GM18505 (cell line): ENCODE data around the gene BRD7.

Source experiments
- ATAC-seq: cut with Tn5 transposase; IDR thresholded peaks from one replicate; pipeline ENCODE4 v1.9.1; 2021; ENCODE audit not compliant: unreplicated experiment
- POLR2A ChIP-seq: IDR thresholded peaks from 4 replicates; pipeline ENCODE4 v1.6.1; 2011; ENCODE audit warnings: borderline replicate concordance; ENCODE audit not compliant: insufficient read depth, insufficient read length; ENCODE audit errors: extremely low read depth

The BRD7 gene

DNA sequence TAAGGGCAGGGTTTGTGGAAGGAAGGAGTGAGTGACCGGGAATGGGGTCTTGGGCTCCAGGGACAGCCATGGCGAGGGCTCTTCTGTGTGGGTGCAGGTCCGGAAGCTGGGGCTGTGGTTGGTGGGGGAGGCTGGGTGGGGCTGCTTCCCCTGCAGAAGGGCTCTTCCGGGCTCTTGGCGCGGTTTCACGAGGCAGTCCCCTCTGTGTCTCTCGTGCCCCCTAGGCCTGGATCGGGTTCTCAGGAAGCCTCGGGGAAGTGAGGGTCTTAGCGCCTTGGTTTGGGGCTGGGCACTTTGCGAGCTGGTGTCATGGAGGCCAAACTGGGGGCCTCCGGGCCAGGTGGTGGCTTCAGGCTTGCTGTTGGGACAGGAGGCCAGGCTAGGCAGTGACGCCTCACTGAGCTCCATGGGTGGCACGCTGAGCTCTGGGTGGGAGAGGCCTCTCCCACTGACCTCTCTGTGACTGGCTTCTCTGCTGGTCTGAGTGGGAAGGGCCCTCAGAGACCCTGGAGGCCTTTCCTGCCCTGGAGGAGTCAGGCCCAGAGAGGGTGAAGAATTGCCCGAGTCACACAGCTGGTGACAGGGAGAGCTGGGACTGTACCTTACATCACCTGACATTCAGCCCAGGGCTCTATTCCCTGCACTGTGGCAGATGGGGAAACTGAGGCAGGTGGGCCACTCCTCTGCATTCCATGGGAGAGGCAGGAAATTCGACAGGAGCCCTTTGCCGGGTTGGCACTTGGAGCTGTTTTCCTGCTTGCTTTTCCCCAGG is 94.3 kb downstream of the BRD7 start:
- ATAC-seq: peak; percentile 37

GRCh38 chr16:50273888-50274325 is 94.9 kb downstream of the BRD7 start:
- peak; percentile 69 for ATAC-seq
- TF ChIP-seq POLR2A: peak; percentile 85

More for the DNA sequence above, 94.3 kb downstream of the BRD7 start:
- TF ChIP-seq POLR2A: peak; percentile 73

DNA sequence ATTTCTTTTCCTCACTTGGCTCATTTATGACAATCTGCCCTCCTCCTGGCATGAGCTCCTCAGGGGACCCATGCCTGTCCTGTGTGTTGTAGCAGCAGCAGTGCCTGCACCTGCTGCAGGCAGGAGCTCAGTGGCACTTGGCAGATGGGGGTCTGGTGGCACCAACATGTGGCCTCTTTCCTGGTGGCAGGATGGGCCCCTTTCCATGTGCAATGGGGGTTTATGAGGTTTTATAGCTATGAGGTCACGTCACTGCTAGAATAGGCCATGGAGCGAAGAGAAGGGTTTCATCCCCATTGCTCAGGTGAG is 95.5 kb downstream of the BRD7 start:
- no peak for ATAC-seq
- TF ChIP-seq POLR2A: no peak

DNA sequence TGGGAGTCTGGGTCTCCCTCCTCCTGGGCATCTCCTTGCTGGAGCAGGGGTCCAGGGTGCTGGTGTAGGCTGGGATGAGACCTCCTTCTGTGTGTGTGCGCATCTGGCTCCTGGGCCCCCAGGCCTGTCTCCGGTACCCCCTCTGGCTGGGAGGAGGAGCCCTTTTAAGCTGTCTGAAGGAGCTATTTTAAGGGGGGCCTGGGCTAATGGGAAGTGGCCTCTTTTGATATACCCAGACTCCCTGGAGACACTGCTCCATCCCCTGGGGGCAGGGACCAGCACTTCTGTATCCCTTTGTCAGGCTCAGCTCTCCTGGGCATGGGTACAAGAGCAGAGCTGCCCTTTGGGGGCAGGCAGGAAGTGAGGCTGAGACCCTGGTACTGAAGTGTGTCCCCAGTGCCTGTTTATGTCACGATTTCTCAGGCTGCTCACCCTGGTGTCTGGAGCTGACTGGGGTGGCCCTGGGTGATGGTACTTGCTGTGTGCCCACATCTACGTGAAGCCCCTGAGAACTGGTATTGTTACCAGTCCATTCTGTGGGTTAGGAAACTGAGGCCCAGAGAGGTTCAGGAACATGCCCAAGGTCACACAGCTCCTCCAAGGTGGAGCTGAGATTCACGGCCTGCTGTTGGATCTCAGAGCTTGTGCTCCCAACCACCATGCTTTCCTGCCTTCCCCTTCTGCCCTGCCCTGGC is 96.0 kb downstream of the BRD7 start:
- no peak for TF ChIP-seq POLR2A
- no peak for ATAC-seq

- no peak for ATAC-seq
- TF ChIP-seq POLR2A: no peak
These were observed 96.6 kb downstream of the BRD7 start for GRCh38 chr16:50272111-50272571.

DNA sequence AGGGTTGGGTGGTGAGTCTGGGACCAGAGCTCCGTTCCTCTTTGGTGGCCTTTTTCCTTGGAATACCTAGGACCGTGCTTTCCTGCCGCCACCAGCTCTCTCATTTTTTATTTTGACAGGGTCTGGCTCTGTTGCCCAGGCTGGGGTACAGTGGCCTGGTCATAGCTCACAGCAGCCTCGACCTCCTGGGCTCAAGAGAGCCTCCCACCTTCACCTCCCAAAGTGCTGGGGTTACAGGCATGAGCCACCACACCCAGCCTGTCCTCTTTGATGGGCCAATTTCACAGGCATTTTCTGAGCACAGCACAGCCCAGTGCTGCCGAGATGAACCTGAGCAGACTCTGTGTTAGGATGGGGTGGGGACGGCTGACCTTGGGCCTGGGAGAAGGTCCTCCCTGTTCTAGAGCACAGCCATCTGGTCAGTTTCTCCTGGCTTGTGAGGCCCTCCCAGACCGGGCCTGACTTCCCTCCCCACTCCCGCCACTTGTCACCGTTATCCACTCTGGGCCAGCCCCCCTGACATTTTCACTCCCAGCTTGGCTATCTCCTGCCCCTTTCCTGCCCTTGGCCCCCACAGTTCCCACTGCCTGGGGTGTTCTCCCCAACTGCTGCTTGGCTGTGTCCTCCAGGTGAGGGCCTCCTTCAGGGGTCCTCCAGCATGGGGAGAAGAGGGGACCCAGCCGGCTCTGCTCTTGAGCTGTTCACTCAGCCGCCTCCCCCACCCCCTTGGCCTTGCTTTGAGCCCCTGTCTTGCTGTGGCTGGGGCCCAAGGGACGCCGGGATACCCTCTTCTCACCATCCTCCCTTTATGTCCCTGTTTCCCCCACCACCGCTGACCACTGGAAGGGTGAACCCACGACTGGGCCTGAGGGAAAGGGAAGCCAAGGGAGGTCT is 97.4 kb downstream of the BRD7 start:
- no peak for TF ChIP-seq POLR2A
- ATAC-seq: no peak

- no peak for ATAC-seq
- no peak for TF ChIP-seq POLR2A
These were observed 98.2 kb downstream of the BRD7 start for GRCh38 chr16:50270510-50271147.

DNA sequence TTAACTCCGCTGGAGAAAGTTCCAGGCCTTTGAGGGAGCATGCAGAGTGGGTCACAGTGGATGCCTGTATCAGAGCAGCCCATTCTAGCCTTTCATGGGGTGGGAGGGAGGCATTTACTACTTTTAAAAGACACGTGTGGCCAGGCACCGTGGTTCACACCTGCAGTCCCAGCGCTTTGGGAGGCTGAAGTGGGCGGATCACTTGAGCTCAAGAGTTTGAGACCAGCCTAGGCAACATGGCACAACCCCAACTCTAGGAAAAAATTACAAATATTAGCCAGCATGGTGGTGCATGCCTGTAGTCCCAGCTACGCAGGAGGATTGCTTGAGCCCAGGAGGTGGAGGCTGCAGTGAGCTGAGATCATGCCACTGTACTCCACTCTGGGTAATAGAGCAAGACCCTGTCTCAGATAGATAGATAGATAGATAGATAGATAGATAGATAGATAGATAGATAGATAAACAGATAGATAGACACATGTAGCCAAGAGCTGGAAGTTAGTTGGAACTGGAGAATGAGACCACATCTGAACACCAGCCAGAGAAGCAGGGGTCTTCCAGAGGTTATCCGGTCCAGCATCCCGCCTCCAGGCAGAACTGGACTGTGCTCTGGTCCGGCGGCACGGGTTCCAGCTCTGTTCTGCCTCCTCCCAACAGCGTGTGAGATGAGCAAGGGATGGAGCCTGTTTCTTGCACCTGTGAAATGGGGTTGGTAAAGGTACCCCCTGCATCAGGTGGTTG is 98.8 kb downstream of the BRD7 start:
- no peak for TF ChIP-seq POLR2A

DNA sequence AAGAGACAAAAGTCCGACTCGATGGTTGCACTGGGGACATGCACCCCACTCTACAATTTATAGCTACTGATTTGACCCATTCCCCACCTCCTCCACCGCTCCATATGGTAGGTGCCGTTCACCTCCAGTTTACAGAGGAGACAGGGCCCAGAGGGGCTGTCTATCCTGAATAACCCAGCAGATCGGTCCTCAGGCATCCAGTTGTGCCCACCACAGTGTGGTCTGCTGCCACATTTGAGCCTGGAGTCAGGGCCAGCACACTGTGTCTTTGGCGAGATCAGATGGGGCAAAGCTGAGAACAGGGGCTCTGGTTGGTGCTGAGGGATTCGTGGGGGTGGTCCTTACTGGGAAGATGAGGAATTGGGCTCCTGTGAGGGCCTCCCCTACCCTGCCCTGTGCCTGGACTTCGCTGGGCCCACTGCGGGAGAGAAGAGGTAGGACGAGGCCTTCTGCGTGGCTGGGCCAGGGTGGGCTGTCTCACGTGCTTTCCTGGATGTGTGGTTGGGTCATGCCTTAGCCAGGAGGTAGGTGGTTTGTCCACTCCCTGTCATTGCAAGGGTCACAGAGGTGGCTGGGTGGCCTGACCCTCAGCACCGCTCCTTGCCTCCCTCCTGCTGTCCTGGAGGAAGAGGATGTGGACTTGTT is 99.6 kb downstream of the BRD7 start:
- no peak for TF ChIP-seq POLR2A
- no peak for ATAC-seq

More for the DNA sequence above, 98.8 kb downstream of the BRD7 start:
- ATAC-seq: no peak

DNA sequence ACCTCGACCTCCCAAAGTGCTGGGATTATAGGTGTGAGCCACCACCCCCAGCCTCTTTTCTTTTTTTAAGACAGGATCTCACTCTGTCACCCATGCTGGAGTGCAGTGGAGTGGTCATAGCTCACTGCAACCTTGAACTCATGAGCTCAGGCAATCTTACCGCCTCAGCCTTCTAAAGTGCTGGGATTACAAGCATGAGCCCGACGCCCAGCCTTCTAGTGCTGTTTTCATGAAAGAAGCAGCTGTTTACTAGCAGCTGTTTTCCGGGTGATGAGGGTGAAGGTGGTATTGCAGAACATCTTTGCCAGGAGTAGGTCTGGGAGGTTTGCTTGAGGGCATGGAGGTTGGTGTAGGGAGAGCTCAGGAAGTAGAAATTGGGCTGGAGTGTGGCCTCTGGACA is 100.4 kb downstream of the BRD7 start:
- no peak for ATAC-seq
- TF ChIP-seq POLR2A: no peak

GRCh38 chr16:50267651-50268050 is 101.1 kb downstream of the BRD7 start:
- ATAC-seq: no peak
- TF ChIP-seq POLR2A: no peak

- no peak for ATAC-seq
- TF ChIP-seq POLR2A: no peak
These were observed 101.6 kb downstream of the BRD7 start for GRCh38 chr16:50267151-50267631.

DNA sequence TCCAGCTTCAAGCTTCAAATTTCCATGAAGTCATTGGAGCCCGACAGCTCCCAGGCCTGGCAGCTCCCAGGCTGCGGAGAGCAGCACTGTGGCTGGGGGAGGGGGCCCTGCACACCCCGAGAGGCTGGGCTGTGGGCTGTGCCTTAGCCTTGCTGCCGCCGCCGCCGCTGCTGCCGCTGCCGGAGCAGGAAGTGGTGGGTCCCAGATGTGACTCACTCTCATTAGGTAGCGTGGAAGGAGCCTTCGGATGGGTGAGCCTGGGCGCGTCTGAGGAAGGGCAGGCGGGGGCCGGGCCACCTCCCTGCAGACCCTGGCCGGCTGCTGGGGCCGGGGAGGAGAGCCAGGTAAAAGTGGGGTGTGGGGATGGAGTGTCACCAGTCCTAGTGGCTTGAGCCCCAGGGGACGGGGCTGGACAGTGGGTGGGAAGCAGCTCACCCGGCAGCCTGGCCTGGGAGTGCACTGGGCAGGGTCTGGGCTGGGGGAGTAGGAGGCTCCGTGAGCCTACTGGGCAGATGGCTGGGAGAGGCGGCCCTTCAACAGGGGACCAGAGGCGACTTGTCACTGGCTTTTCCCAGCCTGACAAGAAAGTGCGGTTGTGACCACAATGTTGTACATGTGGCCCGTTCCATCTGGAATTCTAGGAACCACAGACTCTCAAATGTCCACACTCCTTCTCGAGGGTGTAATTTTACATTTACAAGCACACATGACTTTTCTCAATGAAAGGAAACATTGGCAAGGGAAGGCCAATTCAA is 102.3 kb downstream of the BRD7 start, which contains the start of gene ADCY7:
TSS of gene ADCY7 (plus strand) at position 215 of the 755 bp plus-strand sequence. CDS start 21,629 bp downstream, outside the sequence.
- peak; percentile 79 for ATAC-seq
- peak; percentile 79 for TF ChIP-seq POLR2A
